Tibial artery (tissue), 4 donors: Measurements from ENCODE around the gene ASAP2.

Experiments
- DNase-seq, 2 donors: peaks; one replicate each; pipeline ENCODE4 v3.0.0-alpha.2; 2019
- H3K27ac ChIP-seq, 2 donors: fragments of 200-600 bp; sonication (generic) in 1 of 2; 1 replicate in 1 of 2; 2 replicates in 1 of 2; pipeline ENCODE4 v1.5.1; 2018 to 2019; ENCODE audit warnings: mild to moderate bottlenecking in 1 of 2
- H3K27me3 ChIP-seq, 2 donors: fragments of 200-600 bp; sonication (generic) in 1 of 2; one replicate each; pipeline versions ENCODE4 v1.5.1 to v1.6.0; 2016 to 2019
- H3K36me3 ChIP-seq, 3 donors: fragments of 200-600 bp; sonication (generic) in 2 of 3; one replicate each; pipeline ENCODE4 v1.5.1; 2016 to 2019; ENCODE audit warnings: mild to moderate bottlenecking in 2 of 3
- H3K4me1 ChIP-seq, 4 donors: fragments of 200-600 bp; sonication (generic) in 2 of 4; 1 replicate in 3 of 4; 2 replicates in 1 of 4; pipeline ENCODE4 v1.5.1; 2016 to 2019
- H3K4me3 ChIP-seq, 2 donors: fragments of 200-600 bp; sonication (generic) in 1 of 2; 1 replicate in 1 of 2; 2 replicates in 1 of 2; pipeline ENCODE4 v1.5.1; 2018 to 2019; ENCODE audit warnings: mild to moderate bottlenecking in 2 of 2
- H3K9me3 ChIP-seq, 3 donors: fragments of 200-600 bp; sonication (generic) in 1 of 3; one replicate each; pipeline ENCODE4 v1.5.1; 2016 to 2019
- intact Hi-C: fragments of 100-400 bp; cut with DNase I; formaldehyde crosslinking; loops from one replicate; pipeline ENCODE4 v1.15.0; 2023; ENCODE audit warnings: low total_unique reads
- TF ChIP-seq, protein P1 (sequence below), 2 experiments: fragments of 200-600 bp in 1 of 2; fragments of 450-650 bp in 1 of 2; IDR thresholded peaks; one replicate each; pipeline ENCODE4 v1.5.1; 2017 to 2019; ENCODE audit warnings: antibody characterized with exemption in 2 of 2, mild to moderate bottlenecking in 1 of 2, moderate library complexity in 1 of 2

Gene ASAP2

DNA sequence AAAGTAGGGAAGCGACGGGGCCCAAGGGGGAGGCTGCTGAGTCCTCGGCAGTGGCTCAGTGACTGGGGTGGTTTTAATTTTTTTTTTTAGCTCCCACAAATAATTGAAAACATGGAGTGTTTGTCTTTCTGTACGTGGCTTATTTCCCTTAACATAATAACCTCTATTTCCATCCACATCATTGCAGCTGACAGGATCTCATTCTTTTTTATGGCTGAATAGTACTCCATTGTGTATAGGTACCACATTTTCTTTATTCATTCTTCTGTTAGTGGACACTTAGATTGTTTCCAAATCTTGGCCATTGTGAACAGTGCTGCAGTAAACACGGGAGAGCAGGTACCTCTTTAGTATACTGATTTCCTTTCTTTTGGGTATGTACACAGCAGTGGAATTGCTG, 65.1 kb downstream of the ASAP2 start:
- H3K4me1 ChIP-seq: peaks cover 0 to 44% (median 12%) of the 10 kb centered on the region in 4 donors
- no peak overlapping the region for H3K4me3 ChIP-seq
- intact Hi-C loops: no loop called here
- no peaks in the 10 kb centered on the region for H3K9me3 ChIP-seq
- H3K36me3 ChIP-seq: no peaks in the 10 kb centered on the region
- DNase-seq: no peak
- TF ChIP-seq, protein P1, sequence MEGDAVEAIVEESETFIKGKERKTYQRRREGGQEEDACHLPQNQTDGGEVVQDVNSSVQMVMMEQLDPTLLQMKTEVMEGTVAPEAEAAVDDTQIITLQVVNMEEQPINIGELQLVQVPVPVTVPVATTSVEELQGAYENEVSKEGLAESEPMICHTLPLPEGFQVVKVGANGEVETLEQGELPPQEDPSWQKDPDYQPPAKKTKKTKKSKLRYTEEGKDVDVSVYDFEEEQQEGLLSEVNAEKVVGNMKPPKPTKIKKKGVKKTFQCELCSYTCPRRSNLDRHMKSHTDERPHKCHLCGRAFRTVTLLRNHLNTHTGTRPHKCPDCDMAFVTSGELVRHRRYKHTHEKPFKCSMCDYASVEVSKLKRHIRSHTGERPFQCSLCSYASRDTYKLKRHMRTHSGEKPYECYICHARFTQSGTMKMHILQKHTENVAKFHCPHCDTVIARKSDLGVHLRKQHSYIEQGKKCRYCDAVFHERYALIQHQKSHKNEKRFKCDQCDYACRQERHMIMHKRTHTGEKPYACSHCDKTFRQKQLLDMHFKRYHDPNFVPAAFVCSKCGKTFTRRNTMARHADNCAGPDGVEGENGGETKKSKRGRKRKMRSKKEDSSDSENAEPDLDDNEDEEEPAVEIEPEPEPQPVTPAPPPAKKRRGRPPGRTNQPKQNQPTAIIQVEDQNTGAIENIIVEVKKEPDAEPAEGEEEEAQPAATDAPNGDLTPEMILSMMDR (IDR thresholded peaks at IDR 0.05): no peak
- H3K27ac ChIP-seq: no peak overlapping the region
- no peaks in the 10 kb centered on the region for H3K27me3 ChIP-seq

GRCh38 chr2:9273486-9274130, 67.0 kb downstream of the ASAP2 start:
- DNase-seq: no peak
- H3K4me3 ChIP-seq: no peak overlapping the region
- H3K36me3 ChIP-seq: no peaks in the 10 kb centered on the region

GRCh38 chr2:9274701-9275343, 68.2 kb downstream of the ASAP2 start:
- intact Hi-C loops: no loop called here
- no peaks in the 10 kb centered on the region for H3K27me3 ChIP-seq
- peaks cover 0 to 7% (median 0%) of the 10 kb centered on the region in 3 donors for H3K36me3 ChIP-seq
- no peak overlapping the region for H3K4me3 ChIP-seq
- H3K9me3 ChIP-seq: no peaks in the 10 kb centered on the region
- H3K4me1 ChIP-seq: peaks cover 0 to 40% (median 6%) of the 10 kb centered on the region in 4 donors
- no peak overlapping the region for H3K27ac ChIP-seq
- TF ChIP-seq, protein P1 (IDR thresholded peaks at IDR 0.05): no peak
- DNase-seq: no peak

More at GRCh38 chr2:9273486-9274130, 67.0 kb downstream of the ASAP2 start:
- TF ChIP-seq, protein P1 (IDR thresholded peaks at IDR 0.05): no peak
- intact Hi-C loops: no loop called here
- Histone ChIP-seq H3K4me1 (peaks cover 0 to 49% (median 10%) of the 10 kb centered on the region in 4 donors), H3K27me3 (no peaks in the 10 kb centered on the region), H3K27ac (no peak overlapping the region), H3K9me3 (no peaks in the 10 kb centered on the region)

- H3K27me3 ChIP-seq: no peaks in the 10 kb centered on the region
- DNase-seq: no peak
- H3K9me3 ChIP-seq: no peaks in the 10 kb centered on the region
- TF ChIP-seq, protein P1 (IDR thresholded peaks at IDR 0.05): no peak
- H3K4me3 ChIP-seq: no peak overlapping the region
- intact Hi-C loops: no loop called here
- no peak overlapping the region for H3K27ac ChIP-seq
- peaks cover 0 to 40% (median 6%) of the 10 kb centered on the region in 4 donors for H3K4me1 ChIP-seq
- peaks cover 0 to 12% (median 0%) of the 10 kb centered on the region in 3 donors for H3K36me3 ChIP-seq
Observed at GRCh38 chr2:9275399-9275798, 68.8 kb downstream of the ASAP2 start.

- Histone ChIP-seq H3K27me3 (no peaks in the 10 kb centered on the region), H3K36me3 (peaks cover 0 to 12% (median under 1%) of the 10 kb centered on the region in 3 donors), H3K9me3 (no peaks in the 10 kb centered on the region), H3K27ac (no peak overlapping the region), H3K4me1 (peaks cover 0 to 40% (median 6%) of the 10 kb centered on the region in 4 donors), H3K4me3 (no peak overlapping the region)
- TF ChIP-seq, protein P1 (IDR thresholded peaks at IDR 0.05): no peak
- no peak for DNase-seq
- intact Hi-C loops: no loop called here
Observed at GRCh38 chr2:9276074-9276473, 69.5 kb downstream of the ASAP2 start.
